Measurements from ENCODE around the gene ANKRD11.

DNA sequence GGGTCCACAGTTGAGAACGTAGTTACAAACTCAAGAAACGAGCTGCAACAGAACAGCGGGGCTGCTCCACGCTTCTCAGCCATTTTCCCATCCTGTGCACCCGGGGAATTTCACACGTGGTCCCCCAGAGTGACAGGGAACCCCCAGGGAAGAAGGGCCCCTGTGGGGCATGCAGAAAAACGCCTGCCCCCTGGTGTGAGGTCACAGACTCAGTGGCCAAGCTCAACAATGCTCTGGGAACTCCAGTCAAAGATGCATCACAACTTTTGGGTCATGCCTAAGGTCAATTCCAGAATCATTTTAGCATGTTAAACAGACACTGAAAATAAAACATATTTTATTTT, 157.5 kb downstream of the ANKRD11 start:
- TF ChIP-seq POLR2A (IDR thresholded peaks at IDR 0.05; ENCODE audit: low read depth, low read length) (no peak), CTCF (IDR thresholded peaks at IDR 0.05; ENCODE audit: extremely low read depth in 1 of 2, insufficient read depth in 1 of 2, low read depth in 1 of 2, low read length in 2 of 2) (no peak), POLR2AphosphoS5 (IDR thresholded peaks at IDR 0.05; ENCODE audit: insufficient read depth, low read depth, low read length) (no peak), GATA2 (IDR thresholded peaks at IDR 0.05; ENCODE audit: insufficient read depth, insufficient read length, low read depth, low read length) (no peak), JUN (IDR thresholded peaks at IDR 0.05; ENCODE audit: borderline replicate concordance, insufficient read depth, insufficient read length, low read depth) (no peak), FOS (IDR thresholded peaks at IDR 0.05; ENCODE audit: borderline replicate concordance, insufficient read depth, low read length) (no peak), EZH2 (IDR thresholded peaks at IDR 0.05; ENCODE audit: borderline replicate concordance, low read depth, low read length, severe bottlenecking) (no peak), MAX (IDR thresholded peaks at IDR 0.05; ENCODE audit: insufficient read depth, insufficient read length) (no peak)
